Endodermal cell (in vitro differentiated cells): Measurements from ENCODE around the gene B3GALNT2. TPM values are rescaled to one million over a fixed set of nuclear protein-coding genes. Genes with fewer than 3 reads are reported as not detected.

Experiments used
- DNase-seq: peaks from one replicate; pipeline ENCODE4 v3.0.0-alpha.2; 2017
- H3K27ac ChIP-seq: 2 replicates; pipeline ENCODE4 v1.5.1; 2013; ENCODE audit warnings: mild to moderate bottlenecking, low read depth, low read length, moderate library complexity
- H3K27me3 ChIP-seq: 2 replicates; pipeline ENCODE4 v1.6.1; 2013; ENCODE audit warnings: mild to moderate bottlenecking, low read length, moderate library complexity; ENCODE audit not compliant: insufficient read depth, control insufficient read depth, poor library complexity, severe bottlenecking
- H3K36me3 ChIP-seq: 2 replicates; pipeline ENCODE4 v1.7.0; 2013; ENCODE audit warnings: mild to moderate bottlenecking, low read length, moderate library complexity; ENCODE audit not compliant: control insufficient read depth, insufficient read depth
- H3K4me1 ChIP-seq: one replicate; pipeline ENCODE4 v1.7.0; 2013; ENCODE audit warnings: low read length; ENCODE audit not compliant: control insufficient read depth, insufficient read depth
- H3K4me3 ChIP-seq: 2 replicates; pipeline ENCODE4 v1.5.1; 2013; ENCODE audit warnings: mild to moderate bottlenecking, low read length, moderate library complexity
- H3K9ac ChIP-seq: 2 replicates; pipeline ENCODE4 v1.6.1; 2013; ENCODE audit warnings: mild to moderate bottlenecking, low read length, moderate library complexity; ENCODE audit not compliant: poor library complexity, severe bottlenecking; ENCODE audit errors: extremely low read depth
- H3K9me3 ChIP-seq: 2 replicates; pipeline ENCODE4 v1.6.1; 2013; ENCODE audit warnings: mild to moderate bottlenecking, low read length, moderate library complexity; ENCODE audit not compliant: control insufficient read depth
- H3K27ac Mint-ChIP-seq: 2 replicates; pipeline ENCODE4 v1.8.0; 2020; ENCODE audit warnings: mixed read lengths
- H3K27me3 Mint-ChIP-seq: 2 replicates; pipeline ENCODE4 v1.8.0; 2021; ENCODE audit warnings: mild to moderate bottlenecking, mixed read lengths; ENCODE audit not compliant: insufficient read depth
- H3K36me3 Mint-ChIP-seq: 2 replicates; pipeline ENCODE4 v1.8.0; 2020; ENCODE audit warnings: low read depth, mixed read lengths
- H3K4me1 Mint-ChIP-seq: 2 replicates; pipeline ENCODE4 v1.8.0; 2020; ENCODE audit warnings: mixed read lengths
- H3K4me3 Mint-ChIP-seq: 2 replicates; pipeline ENCODE4 v1.8.0; 2020; ENCODE audit warnings: mild to moderate bottlenecking, moderate library complexity, mixed read lengths
- H3K9me3 Mint-ChIP-seq: 2 replicates; pipeline ENCODE4 v1.8.0; 2020; ENCODE audit warnings: mild to moderate bottlenecking, mixed read lengths
- CTCF ChIP-seq: fragments of 200-600 bp; sonication (generic); conservative IDR thresholded peaks from 2 replicates; pipeline ENCODE4 v1.5.0; 2021; ENCODE audit warnings: antibody characterized with exemption, mild to moderate bottlenecking
- WGBS, 2 experiments: methylation state at CpG; one replicate each; pipeline versions ENCODE4 v1.1.5 to v1.1.7; 2013; ENCODE audit warnings: missing lambda C conversion rate in 2 of 2, mixed read lengths in 1 of 2; ENCODE audit not compliant: insufficient coverage in 1 of 2, insufficient read length in 1 of 2; 5-methylcytosine and 5-hydroxymethylcytosine counted together
- total RNA-seq, 2 donors: library from RNA; stranded (reverse); fragmentation: NEBNext Ultra II Directional in 1 of 2; extraction: Animal tissue kit (Norgen Biotek cat#: 25700) in 1 of 2; gene quantifications; 2 replicates in 1 of 2; 3 replicates in 1 of 2; pipeline ENCODE4 v1.2.1, GENCODE V29; 2021

The B3GALNT2 gene
- total RNA-seq, 2 donors from 2014 or later, result 33.0 to 34.3 TPM

DNA sequence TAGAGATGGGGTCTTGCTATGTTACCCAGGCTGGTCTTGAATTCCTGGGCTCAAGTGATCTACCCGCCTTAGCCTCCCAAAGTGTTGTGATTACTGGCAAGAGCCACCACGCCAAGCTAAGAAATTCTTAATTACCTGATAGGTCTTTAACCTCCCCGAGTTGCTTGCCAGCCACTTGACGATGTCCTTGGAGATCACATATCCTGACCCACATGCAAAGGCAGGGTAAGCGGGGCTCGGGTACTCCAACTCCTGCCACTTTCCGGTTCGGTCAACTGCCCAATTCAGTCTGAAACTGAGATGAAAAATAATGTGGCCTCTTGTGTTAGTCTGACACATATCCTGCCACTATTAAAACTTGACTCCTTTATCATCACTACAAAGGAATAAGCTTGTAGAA lies 50.2 kb downstream of the B3GALNT2 start:
- Mint-ChIP-seq H3K36me3 (peaks cover 48% of the 10 kb centered on the region), H3K4me3 (no peak overlapping the region)
- WGBS, 2 experiments, result 75 to 96% methylated on average over 1 to 8 of the region's 8 CpGs

DNA sequence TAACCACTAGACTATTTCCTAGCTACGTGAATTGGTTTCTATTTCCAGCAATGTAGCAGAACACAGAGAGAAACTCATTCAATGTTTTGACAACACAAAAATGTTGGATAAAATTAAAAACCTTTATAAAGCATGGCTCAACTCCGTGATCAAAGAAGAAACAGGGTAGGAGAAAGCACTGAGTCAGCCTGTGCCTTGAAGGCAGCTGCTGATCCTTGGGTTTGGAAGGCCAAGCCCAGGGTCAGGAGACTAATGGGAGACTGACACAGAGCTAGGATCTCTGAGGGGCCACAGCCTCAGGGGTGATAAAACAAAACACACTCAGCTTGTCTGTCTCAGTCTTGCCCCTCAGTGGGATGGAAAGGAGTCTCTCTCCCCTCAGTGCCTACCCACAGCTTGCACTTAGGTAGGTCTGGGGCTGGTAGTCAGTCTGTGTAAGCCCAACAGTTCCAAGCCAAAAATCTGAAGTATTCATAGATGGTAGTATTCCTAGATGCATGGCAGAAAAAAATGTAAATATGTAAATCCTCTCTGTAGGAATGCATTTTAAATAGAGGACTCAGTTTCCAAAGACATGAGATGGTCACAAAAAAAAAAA lies 53.3 kb downstream of the B3GALNT2 start:
- Histone ChIP-seq H3K9ac (no peak overlapping the region), H3K4me1 (no peaks in the 10 kb centered on the region), H3K36me3 (peaks cover 56% of the 10 kb centered on the region), H3K4me3 (no peak overlapping the region), H3K9me3 (no peaks in the 10 kb centered on the region), H3K27me3 (no peaks in the 10 kb centered on the region), H3K27ac (peak overlapping the region; percentile 26)
- 90 to 92% methylated on average over 2 of the region's 2 CpGs for WGBS, 2 experiments
- no peak for TF ChIP-seq CTCF
- H3K36me3 Mint-ChIP-seq, result peaks cover 65% of the 10 kb centered on the region
- H3K4me3 Mint-ChIP-seq, result no peak overlapping the region
- peak overlapping the region; percentile 70 for H3K27ac Mint-ChIP-seq
- H3K9me3 Mint-ChIP-seq, result no peaks in the 10 kb centered on the region
- peaks cover 4% of the 10 kb centered on the region for H3K4me1 Mint-ChIP-seq
- no peaks in the 10 kb centered on the region for H3K27me3 Mint-ChIP-seq
- no peak for DNase-seq

More for the DNA sequence above, 50.2 kb downstream of the B3GALNT2 start:
- H3K27me3 ChIP-seq, result no peaks in the 10 kb centered on the region
- peaks cover 33% of the 10 kb centered on the region for H3K36me3 ChIP-seq
- H3K4me1 Mint-ChIP-seq, result peaks cover 4% of the 10 kb centered on the region
- no peaks in the 10 kb centered on the region for H3K27me3 Mint-ChIP-seq
- no peak overlapping the region for H3K9ac ChIP-seq
- H3K9me3 Mint-ChIP-seq, result no peaks in the 10 kb centered on the region
- no peaks in the 10 kb centered on the region for H3K4me1 ChIP-seq
- no peak overlapping the region for H3K27ac Mint-ChIP-seq
- no peak overlapping the region for H3K27ac ChIP-seq
- no peaks in the 10 kb centered on the region for H3K9me3 ChIP-seq
- no peak for TF ChIP-seq CTCF
- DNase-seq, result no peak
- no peak overlapping the region for H3K4me3 ChIP-seq

DNA sequence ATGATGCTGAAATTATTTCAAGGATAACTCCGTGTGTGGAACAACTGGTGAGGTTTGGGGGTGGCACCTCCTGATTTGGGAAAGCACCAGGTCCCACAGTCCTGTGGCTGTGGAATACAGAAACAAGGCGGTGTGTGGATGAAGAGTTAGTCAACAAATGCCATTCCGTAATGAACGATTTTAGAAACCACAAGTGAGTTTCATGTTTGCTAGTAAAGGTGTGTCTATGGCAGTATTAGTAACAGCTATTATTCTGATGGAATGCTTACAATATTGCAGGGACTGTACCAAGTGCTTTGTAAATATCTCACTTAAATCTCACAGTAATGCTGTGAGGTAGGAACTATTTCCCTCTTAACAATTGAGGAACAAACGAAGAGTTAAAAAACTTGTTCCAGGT lies 53.8 kb downstream of the B3GALNT2 start:
- TF ChIP-seq CTCF, result no peak
- H3K27ac Mint-ChIP-seq, result peak overlapping the region; percentile 70
- no peaks in the 10 kb centered on the region for H3K27me3 ChIP-seq
- no peak overlapping the region for H3K9ac ChIP-seq
- peak overlapping the region; percentile 26 for H3K27ac ChIP-seq
- no peaks in the 10 kb centered on the region for H3K4me1 ChIP-seq
- 92 to 96% methylated on average over 3 to 5 of the region's 5 CpGs for WGBS, 2 experiments
- no peak overlapping the region for H3K4me3 Mint-ChIP-seq
- peaks cover 67% of the 10 kb centered on the region for H3K36me3 Mint-ChIP-seq
- no peak overlapping the region for H3K4me3 ChIP-seq
- no peaks in the 10 kb centered on the region for H3K9me3 ChIP-seq
- H3K4me1 Mint-ChIP-seq, result peaks cover 2% of the 10 kb centered on the region
- DNase-seq, result no peak
- H3K9me3 Mint-ChIP-seq, result no peaks in the 10 kb centered on the region
- peaks cover 62% of the 10 kb centered on the region for H3K36me3 ChIP-seq
- H3K27me3 Mint-ChIP-seq, result no peaks in the 10 kb centered on the region
